Measurements from ENCODE around the gene PPP2R3B. TPM values are rescaled to one million over a fixed set of nuclear protein-coding genes. Genes with fewer than 3 reads are reported as not detected.

Gene PPP2R3B
- total and polyA plus RNA-seq, 2 of the 13 experiments (the other 11 are each of a cell fraction or from before 2014, with no cell fraction given), result 17.0 to 21.4 TPM

DNA sequence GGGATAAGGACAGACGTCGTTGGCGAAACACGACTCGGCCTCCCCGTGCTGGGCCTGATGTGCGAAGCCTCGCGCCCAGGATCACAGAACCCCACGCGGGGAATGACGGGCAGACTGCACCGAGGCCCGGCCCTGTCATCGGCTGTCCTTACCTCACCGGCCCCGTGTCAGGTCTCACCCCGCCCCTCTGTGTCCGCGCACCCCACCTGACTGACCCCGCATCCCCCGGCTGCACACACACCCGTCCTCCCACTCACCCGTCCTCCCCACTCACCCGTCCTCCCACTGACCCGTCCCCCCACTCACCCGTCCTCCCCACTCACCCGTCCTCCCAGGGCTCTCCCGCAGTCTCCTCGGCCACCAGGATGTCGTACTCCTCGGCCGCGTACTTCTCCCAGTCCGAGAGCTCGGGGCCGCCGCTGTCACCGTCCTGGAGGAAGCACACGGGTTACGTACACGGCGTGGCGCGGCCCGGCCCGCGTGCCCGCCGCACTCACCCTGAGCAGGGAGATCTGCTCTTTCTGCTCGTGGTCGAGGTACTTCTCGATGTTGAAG is 48.3 kb downstream of the PPP2R3B start:
- Histone ChIP-seq H3K27me3 (ENCODE audit: control insufficient read depth in 1 of 2, insufficient read depth in 2 of 2, low read length in 2 of 2) (no peaks in the 10 kb centered on the region), H3K9ac (ENCODE audit: insufficient read depth, low read depth, low read length) (no peak overlapping the region), H3K4me1 (ENCODE audit: insufficient read depth, low read length) (no peaks in the 10 kb centered on the region), H4K20me1 (ENCODE audit: insufficient read depth, low read length) (no peaks in the 10 kb centered on the region), H3K27ac (ENCODE audit: extremely low read length, insufficient read depth, low read length) (no peak overlapping the region), H3K36me3 (replicated peaks in 1 of 2; ENCODE audit: control insufficient read depth in 1 of 2, insufficient read depth in 2 of 2, low read length in 2 of 2) (no peaks in the 10 kb centered on the region; a peak in 1 of 5 replicates), H3K4me3 (replicated peaks in 1 of 3; ENCODE audit: insufficient read depth in 1 of 3, low read depth in 2 of 3, low read length in 3 of 3) (no peak overlapping the region), H3K4me2 (ENCODE audit: low read depth, low read length) (no peak overlapping the region), H2AFZ (ENCODE audit: low read length) (no peak overlapping the region), H3K79me2 (ENCODE audit: insufficient read depth, low read length) (no peaks in the 10 kb centered on the region), H3K9me3 (ENCODE audit: low read length) (no peaks in the 10 kb centered on the region)
- ChIA-PET CTCF (ENCODE audit: low intra/inter-chr PET ratio, low total read pairs) (no interaction called here), POLR2A (no interaction called here)
- WGBS (ENCODE audit: low lambda C conversion rate), result 94% methylated on average over 48 of the region's 53 CpGs
- in situ Hi-C loops (cut with HindIII; ENCODE audit: extremely low pct_ligation_motif_present, low pct_unique_long_range_greater_than_20kb) (no loop called here), intact Hi-C loops (cut with micrococcal nuclease; ENCODE audit: unreplicated experiment) (no loop called here)
- DNase-seq (ENCODE audit: low spot score) (no peak), FAIRE-seq (no peak), ATAC-seq (peak; percentile 11; the same call in 2 of the 3 replicates)
- no TSS peak for BruUV-seq (replicated peaks)
- no peak for TF ChIP-seq ZNF350 (CRISPR knock-in tag; IDR thresholded peaks at IDR 0.05; ENCODE audit: borderline replicate concordance, low read depth)
- no peak for TF ChIP-seq NBN (conservative IDR thresholded peaks at IDR 0.05)
- no peak for TF ChIP-seq REL (CRISPR knock-in tag; conservative IDR thresholded peaks at IDR 0.05)
- no peak for TF ChIP-seq ZNF317 (CRISPR knock-in tag; IDR thresholded peaks at IDR 0.05)
- TF ChIP-seq AGO2 (optimal IDR thresholded peaks at IDR 0.05; ENCODE audit: low read depth, low read length), result peak; percentile 57
- no peak for TF ChIP-seq ZSCAN9 (CRISPR knock-in tag; IDR thresholded peaks at IDR 0.05; ENCODE audit: borderline replicate concordance)

DNA sequence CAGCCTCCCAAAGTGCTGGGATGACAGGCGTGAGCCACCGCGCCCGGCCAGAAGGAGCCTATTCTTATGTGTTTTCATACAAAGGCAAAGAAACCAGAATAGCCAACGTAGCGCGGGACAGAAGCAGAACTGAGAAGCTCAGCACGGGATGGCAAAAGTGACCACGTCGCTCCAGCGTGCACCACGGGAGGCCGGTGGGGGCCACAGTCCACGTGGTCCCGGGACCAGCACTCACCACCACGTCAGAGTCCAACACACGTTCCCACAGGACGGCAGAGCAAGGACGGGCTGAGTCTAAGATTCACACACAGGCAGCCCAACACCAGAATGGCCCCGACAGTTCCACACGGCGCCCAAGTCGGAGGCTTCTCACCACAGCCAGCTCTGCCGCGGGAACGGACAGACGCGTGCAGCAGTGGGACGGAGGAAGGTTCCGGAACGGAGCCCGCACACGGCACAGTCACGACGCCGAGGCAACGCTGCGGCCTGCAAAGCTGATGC is 49.3 kb downstream of the PPP2R3B start:
- ChIA-PET CTCF (ENCODE audit: low intra/inter-chr PET ratio, low total read pairs) (no interaction called here), POLR2A (no interaction called here)
- BruUV-seq (replicated peaks), result no TSS peak
- Histone ChIP-seq H3K4me2 (ENCODE audit: low read depth, low read length) (no peak overlapping the region), H3K79me2 (ENCODE audit: insufficient read depth, low read length) (no peaks in the 10 kb centered on the region), H3K36me3 (replicated peaks in 1 of 2; ENCODE audit: control insufficient read depth in 1 of 2, insufficient read depth in 2 of 2, low read length in 2 of 2) (no peaks in the 10 kb centered on the region; a peak in 1 of 5 replicates), H3K4me1 (ENCODE audit: insufficient read depth, low read length) (no peaks in the 10 kb centered on the region), H3K9me3 (ENCODE audit: low read length) (no peaks in the 10 kb centered on the region), H3K27ac (ENCODE audit: extremely low read length, insufficient read depth, low read length) (no peak overlapping the region), H2AFZ (ENCODE audit: low read length) (no peak overlapping the region), H3K27me3 (ENCODE audit: control insufficient read depth in 1 of 2, insufficient read depth in 2 of 2, low read length in 2 of 2) (no peaks in the 10 kb centered on the region), H4K20me1 (ENCODE audit: insufficient read depth, low read length) (no peaks in the 10 kb centered on the region), H3K9ac (ENCODE audit: insufficient read depth, low read depth, low read length) (no peak overlapping the region), H3K4me3 (replicated peaks in 1 of 3; ENCODE audit: insufficient read depth in 1 of 3, low read depth in 2 of 3, low read length in 3 of 3) (no peak overlapping the region)
- intact Hi-C loops (cut with micrococcal nuclease; ENCODE audit: unreplicated experiment) (no loop called here), in situ Hi-C loops (cut with HindIII; ENCODE audit: extremely low pct_ligation_motif_present, low pct_unique_long_range_greater_than_20kb) (no loop called here)
- FAIRE-seq (no peak), ATAC-seq (no peak), DNase-seq (ENCODE audit: low spot score) (no peak)
- TF ChIP-seq ZNF841 (CRISPR knock-in tag; IDR thresholded peaks at IDR 0.05; ENCODE audit: borderline replicate concordance), result no peak
- TF ChIP-seq MLLT10 (CRISPR knock-in tag; IDR thresholded peaks at IDR 0.05), result no peak
- no peak for TF ChIP-seq ATF7-NPFF (CRISPR knock-in tag; IDR thresholded peaks at IDR 0.05; ENCODE audit: low read depth)
- no peak for TF ChIP-seq FOXJ3 (CRISPR knock-in tag; IDR thresholded peaks at IDR 0.05; ENCODE audit: borderline replicate concordance)
- TF ChIP-seq AGO2 (optimal IDR thresholded peaks at IDR 0.05; ENCODE audit: low read depth, low read length), result peak; percentile 32
- no peak for TF ChIP-seq MAZ (IDR thresholded peaks at IDR 0.05; ENCODE audit: borderline replicate concordance, low read depth, low read length)
- no peak for TF ChIP-seq MAZ (CRISPR knock-in tag; IDR thresholded peaks at IDR 0.05; ENCODE audit: low read depth)
- no peak for TF ChIP-seq ZBTB3 (CRISPR knock-in tag; IDR thresholded peaks at IDR 0.05; ENCODE audit: borderline replicate concordance, low read depth)
- WGBS (ENCODE audit: low lambda C conversion rate), result 94% methylated on average over 38 of the region's 38 CpGs

All from HepG2 (cell line).